Measurements from ENCODE around the gene ATP6V1G3. TPM values are rescaled to one million over a fixed set of nuclear protein-coding genes. Genes with fewer than 3 reads are reported as not detected.
"Not testable (repeated sequence)": the region's sequence is repeated elsewhere in the genome, so short reads cannot be mapped to it uniquely, and the experiment has no call there.

ATP6V1G3 gene, protein sequence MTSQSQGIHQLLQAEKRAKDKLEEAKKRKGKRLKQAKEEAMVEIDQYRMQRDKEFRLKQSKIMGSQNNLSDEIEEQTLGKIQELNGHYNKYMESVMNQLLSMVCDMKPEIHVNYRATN
- total RNA-seq = not detected
- not detected for polyA plus RNA-seq
- long read RNA-seq, donor 1 = 0 reads
- long read RNA-seq, donor 2 = 0 reads

DNA sequence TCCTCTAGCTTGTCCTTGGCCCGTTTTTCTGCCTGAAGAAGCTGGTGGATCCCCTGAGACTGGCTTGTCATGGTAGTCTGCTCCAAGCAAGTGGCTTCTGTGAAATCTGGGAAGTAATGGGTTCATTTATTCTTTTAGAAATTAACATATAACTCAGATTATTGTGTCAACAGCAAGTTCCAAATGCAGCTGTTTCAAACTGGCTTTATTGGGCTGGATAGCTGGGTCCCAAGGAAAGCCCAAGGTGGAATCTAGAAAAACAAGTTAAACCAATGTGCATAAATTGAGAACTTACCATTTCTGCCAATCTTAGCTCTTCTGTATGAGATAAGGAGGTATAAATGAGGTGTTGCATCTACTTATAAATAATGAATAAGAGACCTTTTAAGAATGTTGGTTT, at the start of gene ATP6V1G3:
ATP6V1G3 (minus strand) TSS at position 101 of the 400 bp plus-strand sequence; CDS start at position 71, 30 bp downstream.
- intact Hi-C loops (cut with DNase I) = no loop called here
- WGBS, 3 donors = 31 to 59% (median 37%) methylated on average over 1 of the region's 1 CpG
- ATAC-seq = no peak
- TF ChIP-seq, protein P1, sequence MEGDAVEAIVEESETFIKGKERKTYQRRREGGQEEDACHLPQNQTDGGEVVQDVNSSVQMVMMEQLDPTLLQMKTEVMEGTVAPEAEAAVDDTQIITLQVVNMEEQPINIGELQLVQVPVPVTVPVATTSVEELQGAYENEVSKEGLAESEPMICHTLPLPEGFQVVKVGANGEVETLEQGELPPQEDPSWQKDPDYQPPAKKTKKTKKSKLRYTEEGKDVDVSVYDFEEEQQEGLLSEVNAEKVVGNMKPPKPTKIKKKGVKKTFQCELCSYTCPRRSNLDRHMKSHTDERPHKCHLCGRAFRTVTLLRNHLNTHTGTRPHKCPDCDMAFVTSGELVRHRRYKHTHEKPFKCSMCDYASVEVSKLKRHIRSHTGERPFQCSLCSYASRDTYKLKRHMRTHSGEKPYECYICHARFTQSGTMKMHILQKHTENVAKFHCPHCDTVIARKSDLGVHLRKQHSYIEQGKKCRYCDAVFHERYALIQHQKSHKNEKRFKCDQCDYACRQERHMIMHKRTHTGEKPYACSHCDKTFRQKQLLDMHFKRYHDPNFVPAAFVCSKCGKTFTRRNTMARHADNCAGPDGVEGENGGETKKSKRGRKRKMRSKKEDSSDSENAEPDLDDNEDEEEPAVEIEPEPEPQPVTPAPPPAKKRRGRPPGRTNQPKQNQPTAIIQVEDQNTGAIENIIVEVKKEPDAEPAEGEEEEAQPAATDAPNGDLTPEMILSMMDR (IDR thresholded peaks at IDR 0.05) = no peak
- Histone ChIP-seq H3K36me3 (ENCODE audit: insufficient read depth in 1 of 2, low read depth in 1 of 2) (no peaks in the 10 kb centered on the region), H3K4me3 (no peak within 1 kb of the TSS), H3K27me3 (ENCODE audit: insufficient read depth in 3 of 3, low read length in 2 of 3) (no peaks in the 10 kb centered on the region), H3K9me3 (no peaks in the 10 kb centered on the region), H3K4me1 (no peaks in the 10 kb centered on the region), H3K27ac (no peak within 1 kb of the TSS)
- DNase-seq = no peak

GRCh38 chr1:198588845-198589244, 48.4 kb upstream of the ATP6V1G3 start:
- Histone ChIP-seq H3K27ac (no peak overlapping the region), H3K9me3 (no peaks in the 10 kb centered on the region), H3K4me3 (no peak overlapping the region), H3K4me1 (no peaks in the 10 kb centered on the region), H3K27me3 (ENCODE audit: insufficient read depth in 3 of 3, low read length in 2 of 3) (no peaks in the 10 kb centered on the region), H3K36me3 (ENCODE audit: insufficient read depth in 1 of 2, low read depth in 1 of 2) (no peaks in the 10 kb centered on the region)
- ATAC-seq (no peak), DNase-seq (no peak)
- intact Hi-C loops (cut with DNase I) = no loop called here
- TF ChIP-seq, protein P1 (IDR thresholded peaks at IDR 0.05) = no peak

GRCh38 chr1:198584163-198584562, 43.7 kb upstream of the ATP6V1G3 start:
- no peak for ATAC-seq
- Histone ChIP-seq H3K27ac (no peak overlapping the region), H3K4me3 (no peak overlapping the region), H3K4me1 (no peaks in the 10 kb centered on the region), H3K36me3 (ENCODE audit: insufficient read depth in 1 of 2, low read depth in 1 of 2) (no peaks in the 10 kb centered on the region), H3K9me3 (no peaks in the 10 kb centered on the region), H3K27me3 (ENCODE audit: insufficient read depth in 3 of 3, low read length in 2 of 3) (no peaks in the 10 kb centered on the region)
- TF ChIP-seq, protein P1 (IDR thresholded peaks at IDR 0.05) = no peak
- intact Hi-C loops (cut with DNase I) = no loop called here
- WGBS, 3 donors = 95 to 97% (median 97%) methylated on average over 25 to 26 of the region's 26 CpGs
- DNase-seq = no peak

GRCh38 chr1:198583209-198583802, 42.8 kb upstream of the ATP6V1G3 start:
- intact Hi-C loops (cut with DNase I); H3K36me3 ChIP-seq (ENCODE audit: insufficient read depth in 1 of 2, low read depth in 1 of 2); H3K9me3 ChIP-seq; ATAC-seq; H3K4me3 ChIP-seq; H3K27ac ChIP-seq; DNase-seq; H3K27me3 ChIP-seq (ENCODE audit: insufficient read depth in 3 of 3, low read length in 2 of 3); H3K4me1 ChIP-seq: not testable (repeated sequence)
- WGBS, 3 donors = 86 to 90% (median 87%) methylated on average over 5 of the region's 5 CpGs

GRCh38 chr1:198577444-198577843, 37.0 kb upstream of the ATP6V1G3 start:
- ATAC-seq = no peak

More at GRCh38 chr1:198577444-198577843, 37.0 kb upstream of the ATP6V1G3 start:
- TF ChIP-seq, protein P1 (IDR thresholded peaks at IDR 0.05) = no peak
- no peak overlapping the region for H3K4me3 ChIP-seq
- 64 to 82% (median 77%) methylated on average over 1 of the region's 1 CpG for WGBS, 3 donors
- no peak for DNase-seq
- no peaks in the 10 kb centered on the region for H3K36me3 ChIP-seq (ENCODE audit: insufficient read depth in 1 of 2, low read depth in 1 of 2)
- H3K27ac ChIP-seq = no peak overlapping the region
- intact Hi-C loops (cut with DNase I) = no loop called here
- H3K9me3 ChIP-seq = no peaks in the 10 kb centered on the region
- H3K4me1 ChIP-seq = no peaks in the 10 kb centered on the region
- H3K27me3 ChIP-seq (ENCODE audit: insufficient read depth in 3 of 3, low read length in 2 of 3) = no peaks in the 10 kb centered on the region

Measured in psoas muscle (tissue), 8 donors.